ENCODE measurements around the gene UNC79.

The UNC79 gene

GRCh38 chr14:93715279-93715927 is 284.7 kb downstream of the UNC79 start:
- CTCF ChIA-PET: interaction anchor here (0.6 kb wide), 1 partner anchor 73 kb away, joined by 3 read pairs; the partner anchor contains the start of gene PRIMA1

GRCh38 chr14:93716002-93716745 is 285.4 kb downstream of the UNC79 start:
- Histone ChIP-seq H3K9me3 (ENCODE audit: control insufficient read depth, insufficient read depth, low read depth, low read length) (no peaks in the 10 kb centered on the region), H3K4me3 (ENCODE audit: low read depth, low read length) (no peak overlapping the region), H3K4me1 (ENCODE audit: control insufficient read depth, insufficient read depth, low read length) (no peaks in the 10 kb centered on the region), H3K36me3 (ENCODE audit: control insufficient read depth in 2 of 2, insufficient read depth in 1 of 2, low read length in 2 of 2) (no peaks in the 10 kb centered on the region), H3K27ac (ENCODE audit: extremely low read depth, low read depth, low read length) (no peak overlapping the region)
- ChIA-PET CTCF (no interaction called here), POLR2A (interaction anchor here (0.6 kb wide), 1 partner anchor 48 kb away, joined by 5 read pairs; no protein-coding TSS in a partner anchor)
- TF ChIP-seq ZNF600 (tag by site-specific recombination; IDR thresholded peaks at IDR 0.05): no peak
- TF ChIP-seq HIC1 (tag by site-specific recombination; IDR thresholded peaks at IDR 0.05): no peak
- no peak for TF ChIP-seq REST (tag by site-specific recombination; IDR thresholded peaks at IDR 0.05)
- TF ChIP-seq ZXDB (tag by site-specific recombination; IDR thresholded peaks at IDR 0.05): no peak
- TF ChIP-seq BCL6B (tag by site-specific recombination; IDR thresholded peaks at IDR 0.05): no peak
- TF ChIP-seq GLI2 (tag by site-specific recombination; IDR thresholded peaks at IDR 0.05; ENCODE audit: borderline replicate concordance, low read depth): no peak
- no peak for TF ChIP-seq ZBTB7A (tag by site-specific recombination; IDR thresholded peaks at IDR 0.05; ENCODE audit: low read depth)
- TF ChIP-seq BCL11A (tag by site-specific recombination; IDR thresholded peaks at IDR 0.05; ENCODE audit: low read depth): no peak

More at GRCh38 chr14:93715279-93715927, 284.7 kb downstream of the UNC79 start:
- no peak overlapping the region for H3K27ac ChIP-seq (ENCODE audit: extremely low read depth, low read depth, low read length)
- POLR2A ChIA-PET: interaction anchor here (0.6 kb wide), 1 partner anchor 47 kb away, joined by 5 read pairs; no protein-coding TSS in a partner anchor
- no peak overlapping the region for H3K4me3 ChIP-seq (ENCODE audit: low read depth, low read length)
- TF ChIP-seq ZNF324 (tag by site-specific recombination; IDR thresholded peaks at IDR 0.05): no peak
- no peak for TF ChIP-seq MYNN (tag by site-specific recombination; IDR thresholded peaks at IDR 0.05; ENCODE audit: borderline replicate concordance)
- no peak for TF ChIP-seq ZSCAN18 (tag by site-specific recombination; IDR thresholded peaks at IDR 0.05)
- TF ChIP-seq ZNF280C (tag by site-specific recombination; IDR thresholded peaks at IDR 0.05): no peak
- no peak for TF ChIP-seq SETDB1 (IDR thresholded peaks at IDR 0.05; ENCODE audit: insufficient read length, low read length)
- TF ChIP-seq ZNF776 (tag by site-specific recombination; IDR thresholded peaks at IDR 0.05; ENCODE audit: borderline replicate concordance): no peak
- TF ChIP-seq YY2 (tag by site-specific recombination; IDR thresholded peaks at IDR 0.05): no peak
- no peak for TF ChIP-seq KLF1 (tag by site-specific recombination; IDR thresholded peaks at IDR 0.05)
- no peak for TF ChIP-seq ZNF138 (tag by site-specific recombination; IDR thresholded peaks at IDR 0.05; ENCODE audit: borderline replicate concordance)
- no peak for TF ChIP-seq ZNF561 (tag by site-specific recombination; IDR thresholded peaks at IDR 0.05; ENCODE audit: borderline replicate concordance)
- no peak for TF ChIP-seq ZNF24 (tag by site-specific recombination; IDR thresholded peaks at IDR 0.05)
- TF ChIP-seq ZNF585B (tag by site-specific recombination; IDR thresholded peaks at IDR 0.05): no peak
- TF ChIP-seq FEZF1 (tag by site-specific recombination; IDR thresholded peaks at IDR 0.05): no peak
- H3K4me1 ChIP-seq (ENCODE audit: control insufficient read depth, insufficient read depth, low read length): no peaks in the 10 kb centered on the region
- no peaks in the 10 kb centered on the region for H3K36me3 ChIP-seq (ENCODE audit: control insufficient read depth in 2 of 2, insufficient read depth in 1 of 2, low read length in 2 of 2)
- no peaks in the 10 kb centered on the region for H3K9me3 ChIP-seq (ENCODE audit: control insufficient read depth, insufficient read depth, low read depth, low read length)

Data from HEK293 (cell line).